Measurements from ENCODE around the gene THOP1.
"Not testable (repeated sequence)": the region's sequence is repeated elsewhere in the genome, so short reads cannot be mapped to it uniquely, and the experiment has no call there.

Gene THOP1

GRCh38 chr19:2782936-2783780, 2.1 kb upstream of the THOP1 start, which contains the start of gene SGTA:
Gene SGTA (minus strand): TSS chr19:2783273. CDS start chr19:2769068, 14,205 bp downstream.
- DNase-seq = peak; percentile 98

- DNase-seq = no peak
Measured at GRCh38 chr19:2783781-2784145, 1.5 kb upstream of the THOP1 start.

- DNase-seq = no peak
Measured at GRCh38 chr19:2787115-2787514, 1.8 kb downstream of the THOP1 start.

GRCh38 chr19:2788237-2788636, 2.9 kb downstream of the THOP1 start:
- DNase-seq = no peak

GRCh38 chr19:2790194-2790556, 4.9 kb downstream of the THOP1 start:
- DNase-seq = no peak

GRCh38 chr19:2790557-2791271, 5.4 kb downstream of the THOP1 start:
- no peak for DNase-seq

GRCh38 chr19:2791440-2791839, 6.1 kb downstream of the THOP1 start:
- no peak for DNase-seq

- no peak for DNase-seq
Measured at GRCh38 chr19:2791876-2792275, 6.6 kb downstream of the THOP1 start.

GRCh38 chr19:2792666-2793065, 7.4 kb downstream of the THOP1 start:
- DNase-seq = not testable (repeated sequence)

- DNase-seq = no peak
Measured at GRCh38 chr19:2793126-2793525, 7.8 kb downstream of the THOP1 start.

GRCh38 chr19:2793577-2793976, 8.3 kb downstream of the THOP1 start:
- no peak for DNase-seq

GRCh38 chr19:2795827-2796658, 10.7 kb downstream of the THOP1 start:
- no peak for DNase-seq

- DNase-seq = no peak
Measured at GRCh38 chr19:2796659-2797266, 11.5 kb downstream of the THOP1 start.

- DNase-seq = no peak
Measured at GRCh38 chr19:2797280-2797679, 12.0 kb downstream of the THOP1 start.

GRCh38 chr19:2798158-2798685, 12.9 kb downstream of the THOP1 start:
- DNase-seq = no peak

- DNase-seq = no peak
Measured at GRCh38 chr19:2798733-2799132, 13.4 kb downstream of the THOP1 start.

- no peak for DNase-seq
Measured at GRCh38 chr19:2799273-2800020, 14.1 kb downstream of the THOP1 start.

- DNase-seq = no peak
Measured at GRCh38 chr19:2800506-2800905, 15.2 kb downstream of the THOP1 start.

GRCh38 chr19:2802826-2803225, 17.5 kb downstream of the THOP1 start:
- no peak for DNase-seq

GRCh38 chr19:2803486-2804155, 18.3 kb downstream of the THOP1 start:
- DNase-seq = no peak
